ENCODE data around the gene KIF3C.
A peak's percentile ranks its signal among the peaks of the same experiment; 100 is the strongest.
"Not testable (repeated sequence)": the region's sequence is repeated elsewhere in the genome, so short reads cannot be mapped to it uniquely, and the experiment has no call there.

Gene KIF3C

DNA sequence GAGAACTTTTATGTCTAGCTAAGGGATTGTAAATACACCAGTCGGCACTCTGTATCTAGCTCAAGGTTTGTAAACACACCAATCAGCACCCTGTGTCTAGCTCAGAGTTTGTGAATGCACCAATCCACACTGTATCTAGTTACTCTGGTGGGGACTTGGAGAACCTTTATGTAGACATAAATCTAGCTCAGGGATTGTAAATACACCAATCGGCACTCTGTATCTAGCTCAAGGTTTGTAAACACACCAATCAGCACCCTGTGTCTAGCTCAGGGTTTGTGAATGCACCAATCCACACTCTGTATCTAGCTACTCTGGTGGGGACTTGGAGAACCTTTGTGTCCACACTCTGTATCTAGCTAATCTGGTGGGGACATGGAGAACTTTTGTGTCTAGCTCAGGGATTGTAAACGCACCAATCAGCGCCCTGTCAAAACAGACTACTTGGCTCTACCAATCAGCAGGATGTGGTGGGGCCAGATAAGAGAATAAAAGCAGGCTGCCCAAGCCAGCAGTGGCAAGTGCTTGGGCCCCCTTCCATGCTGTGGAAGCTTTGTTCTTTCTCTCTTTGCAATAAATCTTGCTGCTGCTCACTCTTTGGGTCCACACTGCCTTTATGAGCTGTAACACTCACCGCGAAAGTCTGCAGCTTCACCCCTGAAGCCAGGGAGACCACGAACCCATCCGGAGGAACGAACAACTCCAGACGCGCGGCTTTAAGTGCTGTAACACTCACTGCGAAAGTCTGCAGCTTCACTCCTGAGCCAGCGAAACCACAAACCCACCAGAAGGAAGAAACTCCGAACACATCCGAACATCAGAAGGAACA lies 66.1 kb downstream of the KIF3C start:
- DNase-seq (ENCODE audit: low spot score) = not testable (repeated sequence)

GRCh38 chr2:25915411-25915810 lies 66.9 kb downstream of the KIF3C start:
- DNase-seq (ENCODE audit: low spot score) = not testable (repeated sequence)

DNA sequence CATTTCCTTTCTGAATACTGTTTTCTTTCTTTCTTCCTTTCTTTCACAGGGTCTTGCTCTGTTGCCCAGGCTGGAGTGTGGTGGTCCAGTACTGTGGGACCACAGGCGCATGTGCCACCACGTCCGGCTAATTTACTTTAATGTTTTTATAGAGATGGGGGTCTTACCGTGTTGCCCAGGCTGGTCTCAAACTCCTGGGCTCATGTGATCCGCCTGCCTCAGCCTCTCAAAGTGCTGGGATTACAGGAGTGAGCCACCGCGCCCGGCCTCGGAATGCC lies 68.7 kb downstream of the KIF3C start:
- DNase-seq (ENCODE audit: low spot score) = not testable (repeated sequence)

GRCh38 chr2:25912851-25913695 lies 69.2 kb downstream of the KIF3C start:
- DNase-seq (ENCODE audit: low spot score) = no peak

GRCh38 chr2:25909574-25909973 lies 72.7 kb downstream of the KIF3C start:
- DNase-seq (ENCODE audit: low spot score) = not testable (repeated sequence)

DNA sequence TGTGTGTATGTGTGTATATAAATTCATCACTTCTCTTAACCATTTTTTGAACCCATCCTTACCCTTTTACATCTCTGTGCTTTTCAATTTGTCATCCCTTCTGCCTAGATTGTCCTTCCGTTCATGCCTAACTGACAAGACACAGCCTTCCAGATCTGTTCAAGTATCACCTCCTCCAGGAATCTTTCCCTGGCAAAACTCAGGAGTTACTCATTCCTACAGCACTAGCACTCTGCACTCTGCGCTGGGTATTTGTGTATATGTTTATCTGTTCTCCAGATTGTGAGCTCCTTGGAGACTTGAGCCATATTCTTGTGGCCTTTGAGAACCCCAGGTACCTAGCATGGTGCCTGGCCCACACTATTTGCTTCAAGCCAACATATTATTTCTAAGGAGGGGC lies 77.2 kb downstream of the KIF3C start:
- DNase-seq (ENCODE audit: low spot score) = no peak

DNA sequence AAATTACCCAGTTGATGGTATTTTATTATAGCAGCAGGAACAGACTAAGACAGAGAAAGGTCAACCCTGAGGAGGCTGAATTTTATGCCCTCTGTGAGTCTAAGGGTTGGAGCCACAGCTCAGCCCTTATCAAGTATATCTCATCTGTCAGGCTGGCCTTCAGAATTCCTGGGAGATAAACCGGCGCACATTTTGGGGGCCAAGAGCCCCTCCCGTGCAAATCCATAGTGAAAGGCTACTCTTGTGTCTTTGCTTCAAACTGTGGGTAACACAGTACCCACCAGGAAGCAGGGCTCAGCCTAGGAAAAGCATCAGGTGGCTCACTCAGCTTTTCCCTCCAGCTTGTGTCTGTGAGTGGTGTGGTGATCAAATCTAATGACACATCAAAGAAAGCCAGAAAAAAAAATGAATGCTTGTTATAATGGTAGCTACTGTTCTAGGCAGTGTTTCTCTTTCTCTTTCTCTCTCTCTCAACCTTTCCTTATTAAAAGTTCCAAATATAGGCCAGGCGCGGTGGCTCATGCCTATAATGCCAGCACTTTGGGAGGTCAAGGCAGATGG lies 79.0 kb downstream of the KIF3C start:
- no peak for DNase-seq (ENCODE audit: low spot score)

DNA sequence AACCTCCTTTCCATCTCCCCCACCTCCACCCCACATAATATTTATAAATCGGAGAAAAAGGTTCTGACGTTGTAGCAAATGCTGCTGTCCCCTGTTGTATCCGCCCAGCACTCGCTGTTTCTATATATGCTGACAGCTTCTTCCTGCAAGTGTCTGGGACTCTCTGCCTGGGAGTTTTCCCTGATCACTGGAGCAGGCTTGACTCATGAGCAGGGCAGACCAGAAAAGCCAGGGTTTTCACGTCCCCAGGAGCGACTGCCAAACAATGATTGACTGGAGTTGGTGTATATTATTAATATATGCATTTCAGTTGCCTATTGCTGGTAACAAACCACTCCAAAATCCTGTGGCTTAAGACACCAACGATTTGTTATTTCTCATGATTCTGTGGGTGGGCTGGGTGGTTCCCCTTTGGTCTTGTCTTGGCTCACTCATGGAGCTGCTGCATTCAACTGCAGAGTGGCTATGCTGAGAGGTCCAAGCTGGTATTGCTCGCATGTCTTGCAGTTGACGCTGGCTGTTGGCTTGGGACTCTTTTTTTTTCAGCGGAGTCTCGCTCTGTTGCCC lies 82.8 kb downstream of the KIF3C start:
- DNase-seq (ENCODE audit: low spot score) = no peak

DNA sequence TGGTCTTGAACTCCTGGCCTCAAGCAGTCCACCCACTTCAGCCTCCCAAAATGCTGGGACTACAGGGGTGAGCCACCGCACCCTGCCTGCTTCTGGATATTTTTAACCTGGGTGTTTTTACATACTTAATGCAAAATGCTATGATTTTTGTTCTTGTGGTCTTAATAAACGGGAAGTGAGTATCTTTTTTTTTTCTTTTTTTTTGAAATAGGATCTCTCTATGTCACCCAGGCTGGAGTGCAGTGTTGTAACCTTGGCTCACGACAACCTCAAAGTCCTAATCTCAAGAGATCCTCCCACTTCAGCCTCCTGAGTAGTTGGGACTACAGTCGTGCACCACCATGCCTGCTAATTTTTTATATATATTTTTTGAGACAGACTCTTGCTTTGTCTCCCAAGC lies 84.8 kb downstream of the KIF3C start:
- DNase-seq (ENCODE audit: low spot score) = no peak

DNA sequence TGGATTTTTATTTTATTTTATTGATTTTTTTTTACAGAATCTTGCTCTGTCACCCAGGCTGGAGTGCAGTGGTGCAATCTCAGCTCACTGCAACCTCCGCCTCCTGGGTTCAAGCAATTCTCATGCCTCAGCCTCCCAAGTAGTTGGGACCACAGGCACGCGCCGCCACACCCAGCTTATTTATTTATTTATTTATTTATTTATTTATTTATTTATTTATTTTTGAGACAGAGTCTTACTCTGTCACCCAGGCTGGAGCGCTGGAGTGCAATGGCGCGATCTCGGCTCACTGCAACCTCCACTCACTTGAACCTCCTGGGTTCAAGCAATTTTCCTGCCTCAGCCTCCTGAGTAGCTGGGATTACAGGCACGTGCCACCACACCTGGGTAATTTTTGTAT lies 86.0 kb downstream of the KIF3C start:
- not testable (repeated sequence) for DNase-seq (ENCODE audit: low spot score)

GRCh38 chr2:25895610-25896009 lies 86.7 kb downstream of the KIF3C start:
- no peak for DNase-seq (ENCODE audit: low spot score)

GRCh38 chr2:25895018-25895417 lies 87.3 kb downstream of the KIF3C start:
- DNase-seq (ENCODE audit: low spot score) = no peak

DNA sequence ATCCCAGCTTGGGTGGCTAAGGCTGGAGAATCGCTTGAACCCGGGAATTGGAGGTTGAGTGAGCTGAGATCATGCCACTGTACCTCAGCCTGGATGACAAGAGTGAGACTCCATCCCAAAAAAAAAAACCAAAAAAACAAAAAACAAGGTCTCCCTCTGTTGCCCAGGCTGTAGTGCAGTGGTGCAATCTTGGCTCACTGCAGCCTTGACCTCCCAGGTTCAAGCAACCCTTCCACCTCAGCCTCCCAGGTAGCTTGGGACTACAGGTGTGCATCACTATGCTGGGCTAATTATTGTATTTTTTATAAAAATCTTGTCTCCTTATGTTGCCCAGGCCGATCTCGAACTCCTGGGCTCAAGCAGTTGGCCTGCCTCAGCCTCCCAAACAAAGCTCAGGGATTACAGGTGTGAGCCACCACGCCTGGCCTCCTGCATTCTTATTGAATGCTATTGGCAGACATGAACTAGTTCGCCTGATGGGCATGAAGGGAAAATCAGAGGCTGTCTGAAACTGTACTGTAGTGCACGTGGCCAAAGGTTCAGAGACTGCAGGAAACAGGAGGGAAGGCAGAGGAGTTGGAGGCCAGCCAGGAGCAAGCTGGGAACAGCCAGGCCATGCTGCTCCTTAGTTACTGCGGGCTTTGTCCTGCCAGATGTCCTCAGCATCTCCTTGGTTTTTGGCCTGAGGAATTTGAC lies 88.0 kb downstream of the KIF3C start:
- DNase-seq (ENCODE audit: low spot score) = peak; percentile 35

DNA sequence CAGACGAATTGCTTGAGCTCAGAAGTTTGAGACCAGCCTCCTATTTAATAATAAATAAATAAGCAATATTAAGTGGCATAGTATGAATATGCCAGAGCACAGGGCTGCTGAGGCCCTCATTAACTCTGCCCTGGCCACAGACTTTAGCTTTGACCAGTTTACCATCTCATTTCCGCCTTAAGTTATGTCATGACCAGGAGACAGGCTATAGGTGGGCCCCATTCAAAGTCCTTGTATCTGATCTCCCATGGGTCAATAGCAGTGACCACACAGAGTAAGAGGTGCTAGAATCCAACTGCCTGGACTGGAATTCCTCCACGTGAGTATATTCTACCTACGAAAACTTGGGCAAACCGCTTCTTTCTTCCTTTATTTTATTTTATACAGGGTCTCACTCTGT lies 90.6 kb downstream of the KIF3C start:
- no peak for DNase-seq (ENCODE audit: low spot score)

DNA sequence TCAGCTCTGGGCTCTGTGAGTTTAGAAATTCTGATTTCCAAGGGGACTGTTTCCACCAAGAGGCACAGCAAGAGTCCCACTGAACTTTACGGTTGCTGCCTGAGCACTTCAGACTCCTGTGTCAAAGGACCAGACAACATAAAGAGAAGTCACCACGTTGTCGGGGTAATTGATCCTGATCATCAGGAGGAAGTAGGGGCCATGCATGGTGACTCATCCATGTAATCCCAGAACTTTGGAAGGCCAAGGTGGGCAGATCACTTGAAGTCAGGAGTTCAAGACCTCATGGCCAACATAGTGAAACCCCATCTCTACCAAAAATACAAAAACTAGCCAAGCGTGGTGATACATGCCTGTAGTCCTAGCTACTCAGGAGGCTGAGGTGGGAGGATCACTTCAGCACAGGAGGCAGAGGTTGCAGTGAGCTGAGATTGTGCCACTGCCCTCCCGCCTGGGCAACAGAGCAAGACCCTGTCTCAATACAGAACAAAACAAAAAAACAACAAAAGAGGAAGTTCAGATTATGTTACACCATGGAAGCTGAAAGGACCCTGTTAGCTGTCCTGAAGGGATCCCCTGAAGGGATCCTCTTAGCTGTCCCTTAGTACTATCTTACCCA lies 94.6 kb downstream of the KIF3C start:
- DNase-seq (ENCODE audit: low spot score) = no peak

DNA sequence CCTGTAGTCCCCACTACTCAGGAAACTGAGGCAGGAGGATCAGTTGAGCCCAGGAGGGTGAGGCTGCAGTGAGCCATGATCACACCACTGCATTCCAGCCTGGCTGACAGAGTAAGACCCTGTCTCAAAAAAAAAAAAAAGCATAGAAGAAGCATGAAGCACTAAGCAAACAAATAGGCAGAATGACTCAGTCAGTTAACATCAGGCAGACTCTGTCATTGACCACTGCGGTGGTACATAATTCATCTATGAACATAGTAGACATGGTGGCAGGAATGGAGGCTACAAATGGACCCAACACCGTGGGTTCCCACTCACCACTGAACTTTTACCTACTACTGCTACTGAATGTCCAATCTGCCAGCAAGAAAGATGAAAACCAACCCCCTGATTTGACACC lies 96.4 kb downstream of the KIF3C start:
- DNase-seq (ENCODE audit: low spot score) = peak; percentile 70

DNA sequence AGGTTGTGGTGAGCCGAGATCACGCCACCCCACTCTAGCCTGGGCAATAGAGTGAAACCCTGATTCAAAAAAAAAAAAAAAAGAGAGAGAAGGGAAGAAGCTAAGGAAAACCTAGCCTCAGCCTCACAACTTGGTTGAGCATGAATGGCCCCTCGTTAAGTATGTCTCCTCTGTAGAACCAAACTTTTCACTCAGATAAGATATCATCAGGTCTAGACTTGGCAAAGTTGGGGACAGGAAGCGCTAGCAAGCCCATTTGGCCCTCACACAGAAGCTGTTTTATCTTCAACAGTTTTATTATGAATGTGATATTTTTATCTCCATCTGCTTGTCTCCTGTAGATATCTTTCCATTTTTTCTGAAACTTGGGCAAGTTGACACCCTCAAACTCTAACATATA lies 100.5 kb downstream of the KIF3C start:
- no peak for DNase-seq (ENCODE audit: low spot score)

DNA sequence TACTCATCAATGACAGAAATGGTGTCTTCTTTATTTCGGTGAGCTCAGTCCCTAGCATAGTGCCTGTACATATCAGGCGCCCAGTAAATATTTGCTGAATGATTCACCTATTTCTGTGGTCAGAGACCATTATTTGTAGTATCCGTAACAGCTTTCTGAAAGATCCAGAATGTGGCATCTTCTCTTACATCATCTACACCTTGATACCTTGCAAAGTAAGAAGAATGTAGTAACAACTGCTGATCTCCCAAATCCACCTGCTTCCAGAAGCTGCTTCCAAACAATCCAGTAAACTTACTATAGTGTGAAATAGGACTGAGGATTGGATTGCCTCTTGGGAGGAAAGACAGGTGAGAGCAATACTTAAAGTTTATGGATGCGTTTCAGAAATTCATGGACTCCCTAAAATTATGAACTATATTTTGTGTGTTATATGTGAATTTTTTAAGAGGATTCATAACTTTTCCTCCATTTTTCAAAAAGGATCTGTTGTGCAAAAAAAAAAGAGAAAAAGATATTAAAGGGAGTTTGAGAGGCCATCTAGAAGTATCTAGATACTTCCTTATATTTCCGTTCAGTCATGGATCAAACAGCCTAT lies 103.1 kb downstream of the KIF3C start:
- DNase-seq (ENCODE audit: low spot score) = peak; percentile 21

- DNase-seq (ENCODE audit: low spot score) = peak; percentile 90
These were observed 103.8 kb downstream of the KIF3C start, which contains the start of gene ASXL2 for GRCh38 chr2:25878361-25879132. Gene ASXL2, minus strand, starts transcription at chr2:25878487. Its CDS starts 265 bp downstream, at chr2:25878222.

Measured in hepatic stellate cell (primary cell).